Prostate gland (tissue), 2 donors: ENCODE measurements around the gene KCTD17. TPM values are rescaled to one million over a fixed set of nuclear protein-coding genes. Genes with fewer than 3 reads are reported as not detected.

Source experiments
- DNase-seq: peaks from one replicate; pipeline ENCODE4 v3.0.0-alpha.2; 2019; ENCODE audit warnings: low spot score
- H3K27ac ChIP-seq, 2 donors: fragments of 200-600 bp; sonication (generic); 2 replicates each; pipeline ENCODE4 v1.5.1; 2017 to 2019
- H3K27me3 ChIP-seq: fragments of 200-600 bp; sonication (generic); replicated peaks from 2 replicates; pipeline ENCODE4 v1.5.1; 2019; ENCODE audit not compliant: insufficient read depth
- H3K36me3 ChIP-seq, 2 donors: fragments of 200-600 bp; sonication (generic); 1 replicate in 1 of 2; 2 replicates in 1 of 2; pipeline versions ENCODE4 v1.5.1 to v1.8.1; 2017 to 2019
- H3K4me1 ChIP-seq: fragments of 200-600 bp; sonication (generic); replicated peaks from 2 replicates; pipeline ENCODE4 v1.5.1; 2019
- H3K4me3 ChIP-seq, 2 donors: fragments of 200-600 bp; sonication (generic); 2 replicates each; pipeline ENCODE4 v1.5.1; 2017 to 2019
- H3K9me3 ChIP-seq: fragments of 200-600 bp; sonication (generic); 2 replicates; pipeline ENCODE4 v1.5.1; 2017
- CTCF ChIP-seq, 4 experiments: fragments of 200-600 bp in 2 of 4; fragments of 450-650 bp in 2 of 4; sonication (generic) in 2 of 4; IDR thresholded peaks; 1 replicate in 3 of 4; 2 replicates in 1 of 4; pipeline ENCODE4 v1.5.1; 2016 to 2019; ENCODE audit warnings: antibody characterized with exemption in 4 of 4, mild to moderate bottlenecking in 2 of 4, moderate library complexity in 2 of 4
- POLR2A ChIP-seq: fragments of 450-650 bp; IDR thresholded peaks from one replicate; pipeline ENCODE4 v1.6.1; 2016; ENCODE audit warnings: antibody characterized with exemption, mild to moderate bottlenecking
- POLR2AphosphoS5 ChIP-seq: sonication (generic); formaldehyde crosslinking; IDR thresholded peaks from one replicate; pipeline ENCODE4 v1.6.1; 2017; ENCODE audit warnings: antibody characterized with exemption
- WGBS: methylation state at CpG from one replicate; pipeline ENCODE4 v1.1.5; 2018; 5-methylcytosine and 5-hydroxymethylcytosine counted together
- intact Hi-C: fragments of 100-400 bp; cut with DNase I; formaldehyde crosslinking; loops from one replicate; pipeline ENCODE4 v1.14.2; 2022
- total RNA-seq, 2 donors: library from RNA; depleted of rRNA; stranded (reverse); fragments of >200 nt; gene quantifications; one replicate each; pipeline ENCODE4 v1.1.0, GENCODE V29; 2016

Gene KCTD17, protein sequence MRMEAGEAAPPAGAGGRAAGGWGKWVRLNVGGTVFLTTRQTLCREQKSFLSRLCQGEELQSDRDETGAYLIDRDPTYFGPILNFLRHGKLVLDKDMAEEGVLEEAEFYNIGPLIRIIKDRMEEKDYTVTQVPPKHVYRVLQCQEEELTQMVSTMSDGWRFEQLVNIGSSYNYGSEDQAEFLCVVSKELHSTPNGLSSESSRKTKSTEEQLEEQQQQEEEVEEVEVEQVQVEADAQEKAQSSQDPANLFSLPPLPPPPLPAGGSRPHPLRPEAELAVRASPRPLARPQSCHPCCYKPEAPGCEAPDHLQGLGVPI
- 10 to 100 TPM in 1 of 2 donors, 1 to 10 TPM in 1; 7.8 to 32.4 TPM for total RNA-seq

GRCh38 chr22:37051391-37052385 lies at the start of gene KCTD17:
Gene KCTD17 (plus strand): TSS chr22:37051742. CDS start chr22:37051761, 19 bp downstream.
- Histone ChIP-seq H3K27ac (no peak within 1 kb of the TSS), H3K9me3 (no peaks in the 10 kb centered on the region), H3K4me3 (peak within 1 kb of the TSS; percentile 44 to 52), H3K27me3 (no peaks in the 10 kb centered on the region), H3K36me3 (no peaks in the 10 kb centered on the region), H3K4me1 (peaks cover 3% of the 10 kb centered on the region)
- TF ChIP-seq CTCF (IDR thresholded peaks at IDR 0.05): peak in 1 of 4 experiments; percentile 12
- TF ChIP-seq POLR2AphosphoS5: no peak
- peak; percentile 32 for DNase-seq
- intact Hi-C loops: no loop called here
- 3% methylated on average over 66 of the region's 89 CpGs for WGBS

DNA sequence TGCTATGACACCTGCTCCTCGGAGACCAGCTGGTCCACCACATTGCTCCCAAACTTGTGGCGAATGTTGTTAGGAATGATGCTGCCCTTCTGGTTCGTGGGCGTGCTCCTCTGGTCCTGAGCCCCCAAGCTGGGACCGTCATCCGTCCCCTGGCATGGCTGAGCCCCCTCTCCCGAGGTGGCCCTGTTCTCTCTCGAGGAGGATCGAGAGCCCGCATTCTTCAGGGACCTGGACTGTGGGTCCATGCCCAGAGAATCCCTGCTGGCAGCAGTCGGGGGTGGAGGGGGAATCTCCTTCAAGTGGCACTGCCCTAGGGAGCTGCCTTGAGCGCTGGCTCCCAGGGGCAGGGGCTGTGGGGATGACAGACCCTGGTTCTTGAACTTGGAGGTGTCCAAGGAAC lies 49.7 kb upstream of the KCTD17 start:
- Histone ChIP-seq H3K4me3 (no peak overlapping the region), H3K4me1 (no peaks in the 10 kb centered on the region), H3K27me3 (no peaks in the 10 kb centered on the region), H3K36me3 (no peaks in the 10 kb centered on the region), H3K9me3 (no peaks in the 10 kb centered on the region), H3K27ac (no peak overlapping the region)
- intact Hi-C loops: no loop called here
- DNase-seq: no peak
- no peak for TF ChIP-seq POLR2A
- TF ChIP-seq CTCF (IDR thresholded peaks at IDR 0.05): no peak
- no peak for TF ChIP-seq POLR2AphosphoS5
- WGBS: 85% methylated on average over 12 of the region's 12 CpGs

- WGBS: 59% methylated on average over 7 of the region's 7 CpGs
- Histone ChIP-seq H3K36me3 (no peaks in the 10 kb centered on the region), H3K4me1 (no peaks in the 10 kb centered on the region), H3K9me3 (no peaks in the 10 kb centered on the region), H3K27ac (no peak overlapping the region), H3K27me3 (no peaks in the 10 kb centered on the region), H3K4me3 (no peak overlapping the region)
- TF ChIP-seq POLR2AphosphoS5 (no peak), CTCF (IDR thresholded peaks at IDR 0.05) (no peak), POLR2A (no peak)
- intact Hi-C loops: no loop called here
- no peak for DNase-seq
These were observed 48.9 kb upstream of the KCTD17 start for GRCh38 chr22:37002633-37003032.

- no peaks in the 10 kb centered on the region for H3K36me3 ChIP-seq
- no peak for DNase-seq
- intact Hi-C loops: no loop called here
- no peak overlapping the region for H3K4me3 ChIP-seq
- no peak overlapping the region for H3K27ac ChIP-seq
- WGBS: 42% methylated on average over 2 of the region's 2 CpGs
- H3K9me3 ChIP-seq: no peaks in the 10 kb centered on the region
- no peaks in the 10 kb centered on the region for H3K4me1 ChIP-seq
- TF ChIP-seq POLR2AphosphoS5: no peak
- TF ChIP-seq CTCF (IDR thresholded peaks at IDR 0.05): no peak
- no peak for TF ChIP-seq POLR2A
- H3K27me3 ChIP-seq: no peaks in the 10 kb centered on the region
These were observed 43.9 kb upstream of the KCTD17 start for GRCh38 chr22:37007651-37008050.
